Measurements from ENCODE around the gene CNIH1.

The CNIH1 gene

GRCh38 chr14:54475911-54476310 is 34.7 kb upstream of the CNIH1 start:
- TF ChIP-seq CTCF (conservative IDR thresholded peaks at IDR 0.05): no peak
- H3K27ac ChIP-seq: peak overlapping the region; percentile 62; the same call in 1 of the 2 replicates

GRCh38 chr14:54475187-54475899 is 34.2 kb upstream of the CNIH1 start:
- peak overlapping the region; percentile 62; the same call in 1 of the 2 replicates for H3K27ac ChIP-seq
- no peak for TF ChIP-seq CTCF (conservative IDR thresholded peaks at IDR 0.05)

- peak overlapping the region; percentile 62 for H3K27ac ChIP-seq
- TF ChIP-seq CTCF (conservative IDR thresholded peaks at IDR 0.05): no peak
These were observed 33.1 kb upstream of the CNIH1 start for GRCh38 chr14:54474232-54474793.

- H3K27ac ChIP-seq: no peak overlapping the region
- TF ChIP-seq CTCF (conservative IDR thresholded peaks at IDR 0.05): no peak
These were observed 31.1 kb upstream of the CNIH1 start for GRCh38 chr14:54472315-54472714.

- no peak for TF ChIP-seq CTCF (conservative IDR thresholded peaks at IDR 0.05)
- H3K27ac ChIP-seq: no peak overlapping the region
These were observed 30.5 kb upstream of the CNIH1 start for GRCh38 chr14:54471641-54472040.

- TF ChIP-seq CTCF (conservative IDR thresholded peaks at IDR 0.05): no peak
- H3K27ac ChIP-seq: no peak overlapping the region
These were observed 29.5 kb upstream of the CNIH1 start for GRCh38 chr14:54470701-54471100.

GRCh38 chr14:54467280-54467679 is 26.1 kb upstream of the CNIH1 start:
- no peak overlapping the region for H3K27ac ChIP-seq
- no peak for TF ChIP-seq CTCF (conservative IDR thresholded peaks at IDR 0.05)

Data from VCaP (cell line).